Measurements from ENCODE around the gene GULP1. TPM values are rescaled to one million over a fixed set of nuclear protein-coding genes. Genes with fewer than 3 reads are reported as not detected.

Gene GULP1
- total and polyA plus RNA-seq, 2 of the 4 experiments (the other 2 are of a cell fraction) = 24.4 to 40.1 TPM

- Histone ChIP-seq H3K27me3 (ENCODE audit: control insufficient read depth, insufficient read depth, low read length) (no peaks in the 10 kb centered on the region), H2AK5ac (ENCODE audit: low read depth, low read length) (no peak overlapping the region), H2BK20ac (ENCODE audit: low read depth, low read length) (no peak overlapping the region), H3K79me1 (ENCODE audit: low read depth in 1 of 2, low read length in 2 of 2) (no peaks in the 10 kb centered on the region), H3K9ac (ENCODE audit: low read depth, low read length) (no peak overlapping the region), H3K4ac (ENCODE audit: low read depth, low read length) (no peak overlapping the region), H3K9me1 (ENCODE audit: insufficient read depth, low read length) (no peaks in the 10 kb centered on the region; the same call in 1 of the 2 replicates), H2BK15ac (ENCODE audit: low read depth, low read length) (no peak overlapping the region), H4K5ac (ENCODE audit: low read depth, low read length) (no peak overlapping the region), H3K18ac (ENCODE audit: low read depth, low read length) (no peak overlapping the region), H4K8ac (ENCODE audit: low read depth in 2 of 2, low read length in 2 of 2) (no peak overlapping the region), H4K91ac (ENCODE audit: insufficient read depth, low read depth, low read length) (no peak overlapping the region), H3K56ac (ENCODE audit: extremely low read depth, insufficient read depth, low read length) (no peak overlapping the region), H3K9me3 (ENCODE audit: control insufficient read depth, insufficient read depth, low read length) (no peaks in the 10 kb centered on the region), H2BK120ac (ENCODE audit: low read depth, low read length) (no peak overlapping the region), H3K4me1 (ENCODE audit: control insufficient read depth, insufficient read depth, low read length) (no peaks in the 10 kb centered on the region), H3K4me2 (ENCODE audit: low read depth, low read length) (no peak overlapping the region), H4K20me1 (ENCODE audit: insufficient read depth, low read length) (no peaks in the 10 kb centered on the region), H3K27ac (ENCODE audit: insufficient read depth, low read length) (no peak overlapping the region), H3K14ac (replicated peaks; ENCODE audit: low read depth, low read length) (no peak overlapping the region), H3K4me3 (ENCODE audit: insufficient read depth, low read depth, low read length) (no peak overlapping the region), H3K23ac (ENCODE audit: low read depth, low read length) (no peak overlapping the region), H2AFZ (replicated peaks; ENCODE audit: low read length, poor library complexity) (no peak overlapping the region), H3K36me3 (ENCODE audit: control insufficient read depth, insufficient read depth, low read length) (no peaks in the 10 kb centered on the region), H2BK5ac (ENCODE audit: low read depth, low read length, poor library complexity, severe bottlenecking) (no peak overlapping the region), H2AK9ac (replicated peaks; ENCODE audit: low read depth, low read length, poor library complexity) (no peak overlapping the region)
- dilution Hi-C loops (cut with HindIII; ENCODE audit: low sequenced_read_pairs, unreplicated experiment) = no loop called here
- no CpG with 5 or more reads among the region's 3 CpGs for WGBS, 2 experiments (ENCODE audit: extremely low coverage in 2 of 2, insufficient read length in 1 of 2)
- ATAC-seq (ENCODE audit: low read depth) = no peak
- CTCF ChIA-PET = interaction anchor here (0.6 kb wide), 1 partner anchor 260 kb away, joined by 3 read pairs; no protein-coding TSS in a partner anchor
- POLR2A ChIA-PET (ENCODE audit: unreplicated experiment) = no interaction called here
- intact Hi-C loops (cut with micrococcal nuclease) = no loop called here
- DNase-seq = no peak
- no TSS peak for BruUV-seq (replicated peaks)
- TF ChIP-seq CTCF (conservative IDR thresholded peaks at IDR 0.05; ENCODE audit: low read depth, low read length) = no peak
- TF ChIP-seq RAD21 (IDR thresholded peaks at IDR 0.05; ENCODE audit: low read length) = no peak
- no peak for TF ChIP-seq FOS (IDR thresholded peaks at IDR 0.05; ENCODE audit: low read depth, low read length)
- no peak for TF ChIP-seq RCOR1 (IDR thresholded peaks at IDR 0.05; ENCODE audit: insufficient replicate concordance, low read length)
- no peak for TF ChIP-seq USF2 (IDR thresholded peaks at IDR 0.05; ENCODE audit: low read depth, low read length)
- no peak for TF ChIP-seq CHD1 (IDR thresholded peaks at IDR 0.05; ENCODE audit: low read depth, low read length)
- no peak for TF ChIP-seq RFX5 (IDR thresholded peaks at IDR 0.05; ENCODE audit: low read depth, low read length)
- in situ Hi-C loops (cut with MboI; ENCODE audit: low sequenced_read_pairs) = no loop called here
These were observed 331.1 kb downstream of the GULP1 start for GRCh38 chr2:188622601-188623260.
